AG09319 (cell line): ENCODE measurements around the gene ACTR5.

Experiments
- DNase-seq: peaks from one replicate; pipeline ENCODE4 v3.0.0-alpha.2; 2010; ENCODE audit warnings: low read depth; ENCODE audit errors: extremely low read depth
- TF ChIP-seq, protein P1 (sequence below): IDR thresholded peaks from 2 replicates; pipeline ENCODE4 v1.5.1; 2011; ENCODE audit warnings: low read depth, mild to moderate bottlenecking, inconsistent platforms, low read length, moderate library complexity

The ACTR5 gene

GRCh38 chr20:38729767-38730166 lies 18.5 kb upstream of the ACTR5 start:
- TF ChIP-seq, protein P1, sequence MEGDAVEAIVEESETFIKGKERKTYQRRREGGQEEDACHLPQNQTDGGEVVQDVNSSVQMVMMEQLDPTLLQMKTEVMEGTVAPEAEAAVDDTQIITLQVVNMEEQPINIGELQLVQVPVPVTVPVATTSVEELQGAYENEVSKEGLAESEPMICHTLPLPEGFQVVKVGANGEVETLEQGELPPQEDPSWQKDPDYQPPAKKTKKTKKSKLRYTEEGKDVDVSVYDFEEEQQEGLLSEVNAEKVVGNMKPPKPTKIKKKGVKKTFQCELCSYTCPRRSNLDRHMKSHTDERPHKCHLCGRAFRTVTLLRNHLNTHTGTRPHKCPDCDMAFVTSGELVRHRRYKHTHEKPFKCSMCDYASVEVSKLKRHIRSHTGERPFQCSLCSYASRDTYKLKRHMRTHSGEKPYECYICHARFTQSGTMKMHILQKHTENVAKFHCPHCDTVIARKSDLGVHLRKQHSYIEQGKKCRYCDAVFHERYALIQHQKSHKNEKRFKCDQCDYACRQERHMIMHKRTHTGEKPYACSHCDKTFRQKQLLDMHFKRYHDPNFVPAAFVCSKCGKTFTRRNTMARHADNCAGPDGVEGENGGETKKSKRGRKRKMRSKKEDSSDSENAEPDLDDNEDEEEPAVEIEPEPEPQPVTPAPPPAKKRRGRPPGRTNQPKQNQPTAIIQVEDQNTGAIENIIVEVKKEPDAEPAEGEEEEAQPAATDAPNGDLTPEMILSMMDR, result no peak
- no peak for DNase-seq

- DNase-seq, result no peak
- TF ChIP-seq, protein P1, result no peak
These were observed 17.9 kb upstream of the ACTR5 start for GRCh38 chr20:38730167-38730988.

DNA sequence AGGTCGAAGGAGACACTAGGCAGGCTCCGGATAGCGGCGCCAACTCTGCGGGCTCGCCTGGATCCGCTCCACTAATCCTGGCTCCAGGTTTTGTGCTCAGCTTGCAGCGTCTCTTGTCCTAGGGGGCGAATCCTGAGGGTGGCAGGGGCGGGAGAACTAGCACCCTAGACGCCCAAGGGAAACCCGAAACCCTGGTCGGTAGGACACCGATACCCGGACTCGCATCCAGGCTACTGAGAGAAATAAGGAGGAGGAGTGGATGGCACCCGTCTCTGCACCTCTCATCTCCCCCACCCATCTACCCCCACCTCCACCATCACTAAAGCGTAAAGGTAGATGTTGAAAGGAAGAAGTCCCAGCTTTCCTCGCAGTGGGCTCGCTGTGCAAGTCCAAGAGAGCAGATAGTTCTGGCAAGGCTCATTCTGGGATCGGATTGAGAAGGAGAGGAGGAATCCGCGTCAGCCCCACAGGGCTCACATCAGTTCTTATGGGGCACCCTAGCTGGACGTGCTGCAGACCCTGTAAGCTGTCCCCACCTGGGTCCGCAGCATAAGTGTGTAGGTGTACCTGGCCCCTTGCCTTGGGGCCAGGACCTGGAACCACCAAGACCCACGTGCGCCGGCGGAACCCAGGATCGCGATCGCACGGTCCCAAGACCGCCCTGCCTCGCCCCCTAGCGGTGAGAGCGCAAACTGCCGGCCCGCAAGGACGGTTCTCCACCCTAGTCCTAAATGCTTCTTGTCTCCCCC lies 17.1 kb upstream of the ACTR5 start:
- TF ChIP-seq, protein P1, result peak; percentile 90
- no peak for DNase-seq

DNA sequence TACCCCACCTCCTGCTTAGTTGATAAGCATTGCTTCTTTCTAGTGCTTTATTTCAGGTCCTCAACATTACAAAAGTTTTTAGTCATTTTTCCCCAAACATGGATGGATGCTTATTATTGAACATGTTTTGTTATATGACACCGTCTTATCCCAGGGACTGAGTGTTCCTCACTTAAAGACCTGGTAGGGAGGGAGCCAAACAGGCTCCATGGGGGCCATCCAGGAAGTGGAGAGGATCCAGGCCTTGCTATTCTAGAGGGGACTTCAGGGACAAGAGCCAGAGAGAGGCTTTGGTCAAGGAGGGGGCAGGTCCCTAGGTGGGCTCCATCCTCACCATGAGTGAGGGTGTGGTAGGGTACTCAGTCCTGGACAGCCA lies 16.5 kb upstream of the ACTR5 start:
- TF ChIP-seq, protein P1, result no peak
- no peak for DNase-seq

DNA sequence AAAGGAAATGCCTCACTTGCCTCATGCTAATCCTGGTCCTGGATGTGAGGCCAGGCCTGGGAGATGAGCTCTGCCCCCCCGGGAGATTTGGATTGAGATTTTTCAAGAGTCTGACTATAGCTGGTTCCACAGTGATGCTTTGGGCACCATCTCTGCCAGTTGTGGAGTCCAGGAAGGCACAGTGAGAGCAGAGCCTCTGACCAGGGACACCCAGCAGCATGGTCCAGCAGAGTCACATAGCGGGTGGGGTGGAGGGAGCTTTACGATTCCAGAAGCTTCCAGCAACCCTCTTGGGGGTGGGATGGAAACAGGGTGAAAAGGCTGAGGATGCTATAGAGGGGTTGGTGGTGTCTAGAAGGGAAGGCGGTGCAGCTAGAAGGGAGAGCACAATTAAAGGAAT lies 15.3 kb upstream of the ACTR5 start:
- TF ChIP-seq, protein P1, result no peak
- no peak for DNase-seq

- TF ChIP-seq, protein P1, result no peak
- no peak for DNase-seq
These were observed 13.1 kb upstream of the ACTR5 start for GRCh38 chr20:38735172-38735571.

DNA sequence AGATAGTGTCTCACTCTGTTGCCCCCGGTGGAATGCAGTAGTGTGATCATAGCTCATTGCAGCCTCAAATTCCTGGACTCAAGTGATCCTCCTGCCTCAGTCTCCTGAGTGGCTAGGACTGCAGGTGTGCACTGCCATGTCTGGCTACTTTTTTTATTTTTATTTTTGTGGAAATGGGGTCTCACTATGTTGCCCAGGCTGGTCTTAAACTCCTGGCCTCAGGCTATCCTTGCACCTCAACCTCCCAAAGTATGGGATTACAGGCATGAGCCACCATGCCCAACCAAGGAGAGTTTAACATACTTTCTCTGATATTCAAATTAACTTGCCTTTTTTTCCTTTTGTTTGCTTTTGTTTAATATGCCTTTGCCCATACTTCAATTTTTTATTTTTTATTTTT lies 10.4 kb upstream of the ACTR5 start:
- TF ChIP-seq, protein P1, result no peak
- DNase-seq, result no peak
